ENCODE results near the gene UBAP2. TPM values are rescaled to one million over a fixed set of nuclear protein-coding genes. Genes with fewer than 3 reads are reported as not detected.
A peak's percentile ranks its signal among the peaks of the same experiment; 100 is the strongest.

UBAP2 gene
- total and polyA plus RNA-seq, 2 donors (not counting 3 experiments of a cell fraction or from before 2014, with no cell fraction given) = 43.2 to 55.8 TPM

DNA sequence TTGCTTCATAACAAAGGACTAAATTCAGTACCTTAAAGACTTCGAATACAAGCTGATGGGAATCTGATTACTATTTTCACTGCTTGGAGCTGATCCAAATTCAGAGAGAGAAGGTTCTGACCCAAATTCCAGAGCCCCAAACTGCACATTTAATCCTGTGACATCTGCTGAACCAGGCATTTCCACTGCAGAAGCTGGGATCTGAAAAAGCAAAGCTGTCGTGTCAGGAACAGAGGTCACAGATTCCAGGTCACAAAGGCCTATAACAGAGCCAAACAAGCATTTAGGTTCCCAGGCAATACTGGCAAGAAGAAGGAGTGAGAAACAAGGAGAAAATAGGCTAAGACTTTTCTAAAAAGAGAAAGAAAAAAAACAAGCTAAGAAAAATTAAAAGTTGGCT, 105.3 kb downstream of the UBAP2 start:
- peak overlapping the region; percentile 56 for H3K27ac ChIP-seq (ENCODE audit: insufficient read depth, low read depth, low read length)
- peak; percentile 75 for DNase-seq (ENCODE audit: low read depth, low spot score)
- no peaks in the 10 kb centered on the region for H3K79me2 ChIP-seq (ENCODE audit: control insufficient read depth, insufficient read depth, low read length)
- no peak for FAIRE-seq
- TF ChIP-seq EZH2 (IDR thresholded peaks at IDR 0.05; ENCODE audit: borderline replicate concordance, low read depth, low read length, severe bottlenecking) (no peak), JUN (IDR thresholded peaks at IDR 0.05; ENCODE audit: borderline replicate concordance, insufficient read depth, insufficient read length, low read depth) (no peak), POLR2A (IDR thresholded peaks at IDR 0.05; ENCODE audit: low read depth, low read length) (no peak), POLR2AphosphoS5 (IDR thresholded peaks at IDR 0.05; ENCODE audit: insufficient read depth, low read depth, low read length) (no peak), GATA2 (IDR thresholded peaks at IDR 0.05; ENCODE audit: insufficient read depth, insufficient read length, low read depth, low read length) (no peak), FOS (IDR thresholded peaks at IDR 0.05; ENCODE audit: borderline replicate concordance, insufficient read depth, low read length) (no peak), MYC (IDR thresholded peaks at IDR 0.05; ENCODE audit: low read depth, low read length) (no peak)
- TF ChIP-seq, protein P1, sequence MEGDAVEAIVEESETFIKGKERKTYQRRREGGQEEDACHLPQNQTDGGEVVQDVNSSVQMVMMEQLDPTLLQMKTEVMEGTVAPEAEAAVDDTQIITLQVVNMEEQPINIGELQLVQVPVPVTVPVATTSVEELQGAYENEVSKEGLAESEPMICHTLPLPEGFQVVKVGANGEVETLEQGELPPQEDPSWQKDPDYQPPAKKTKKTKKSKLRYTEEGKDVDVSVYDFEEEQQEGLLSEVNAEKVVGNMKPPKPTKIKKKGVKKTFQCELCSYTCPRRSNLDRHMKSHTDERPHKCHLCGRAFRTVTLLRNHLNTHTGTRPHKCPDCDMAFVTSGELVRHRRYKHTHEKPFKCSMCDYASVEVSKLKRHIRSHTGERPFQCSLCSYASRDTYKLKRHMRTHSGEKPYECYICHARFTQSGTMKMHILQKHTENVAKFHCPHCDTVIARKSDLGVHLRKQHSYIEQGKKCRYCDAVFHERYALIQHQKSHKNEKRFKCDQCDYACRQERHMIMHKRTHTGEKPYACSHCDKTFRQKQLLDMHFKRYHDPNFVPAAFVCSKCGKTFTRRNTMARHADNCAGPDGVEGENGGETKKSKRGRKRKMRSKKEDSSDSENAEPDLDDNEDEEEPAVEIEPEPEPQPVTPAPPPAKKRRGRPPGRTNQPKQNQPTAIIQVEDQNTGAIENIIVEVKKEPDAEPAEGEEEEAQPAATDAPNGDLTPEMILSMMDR (IDR thresholded peaks at IDR 0.05; ENCODE audit: extremely low read depth in 1 of 2, insufficient read depth in 1 of 2, low read depth in 1 of 2, low read length in 2 of 2) = no peak
- TF ChIP-seq, protein P2, sequence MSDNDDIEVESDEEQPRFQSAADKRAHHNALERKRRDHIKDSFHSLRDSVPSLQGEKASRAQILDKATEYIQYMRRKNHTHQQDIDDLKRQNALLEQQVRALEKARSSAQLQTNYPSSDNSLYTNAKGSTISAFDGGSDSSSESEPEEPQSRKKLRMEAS (IDR thresholded peaks at IDR 0.05; ENCODE audit: insufficient read depth, insufficient read length) = no peak
- peaks cover 20% of the 10 kb centered on the region for H3K4me1 ChIP-seq (ENCODE audit: control insufficient read depth, extremely low read depth, insufficient read depth, low read length)
- H3K9me3 ChIP-seq (replicated peaks; ENCODE audit: control insufficient read depth, insufficient read depth, low read length) = no peaks in the 10 kb centered on the region
- no TSS peak for BruUV-seq (replicated peaks)
- no peak overlapping the region for H3K9ac ChIP-seq (replicated peaks; ENCODE audit: extremely low read depth, insufficient read depth, low read length)
- no peak overlapping the region for H3K4me3 ChIP-seq (replicated peaks in 1 of 3; ENCODE audit: insufficient read depth in 1 of 3, low read depth in 1 of 3, low read length in 3 of 3)
- no peak overlapping the region for H3K4me2 ChIP-seq (ENCODE audit: insufficient read depth, low read length)
- no peaks in the 10 kb centered on the region for H4K20me1 ChIP-seq (replicated peaks; ENCODE audit: control insufficient read depth, extremely low read depth, insufficient read depth, low read length)
- ChIA-PET POLR2A (no interaction called here), CTCF (interaction anchor here (1.3 to 3.9 kb wide), 4 partner anchors 9 to 131 kb away, joined by 4 to 13 read pairs (median 8); no protein-coding TSS in a partner anchor)
- H3K36me3 ChIP-seq (ENCODE audit: control insufficient read depth in 2 of 2, extremely low read depth in 1 of 2, insufficient read depth in 2 of 2, low read length in 2 of 2) = peaks cover 7 to 29% of the 10 kb centered on the region in 2 experiments
- no peak overlapping the region for H2AFZ ChIP-seq (ENCODE audit: low read depth, low read length)
- intact Hi-C loops (cut with micrococcal nuclease) (no loop called here), dilution Hi-C loops (cut with MboI; ENCODE audit: extremely low pct_ligation_motif_present, low sequenced_read_pairs) (no loop called here)
- H3K27me3 ChIP-seq (ENCODE audit: control insufficient read depth in 2 of 2, insufficient read depth in 2 of 2, low read length in 2 of 2) = no peaks in the 10 kb centered on the region
- no peaks in the 10 kb centered on the region for H3K9me1 ChIP-seq (replicated peaks; ENCODE audit: control insufficient read depth, extremely low read depth, insufficient read depth, low read length)

Data from endothelial cell of umbilical vein (primary cell).